Gastroesophageal sphincter (tissue), 4 donors: ENCODE measurements around the gene LPIN1. TPM values are rescaled to one million over a fixed set of nuclear protein-coding genes. Genes with fewer than 3 reads are reported as not detected.
A peak's percentile ranks its signal among the peaks of the same experiment; 100 is the strongest.

Experiments used
- ATAC-seq: fragments of 150-250 bp; one replicate; pipeline ENCODE4 v1.9.1; 2016; ENCODE audit warnings: mild to moderate bottlenecking, moderate library complexity
- H3K27ac ChIP-seq, 4 donors: fragments of 200-600 bp; sonication (generic) in 3 of 4; 1 replicate in 3 of 4; 2 replicates in 1 of 4; pipeline ENCODE4 v1.5.1; 2016 to 2019
- H3K27me3 ChIP-seq: fragments of 200-600 bp; sonication (generic); one replicate; pipeline ENCODE4 v1.5.1; 2019
- H3K36me3 ChIP-seq, 2 donors: fragments of 200-600 bp; sonication (generic); one replicate each; pipeline ENCODE4 v1.5.1; 2019; ENCODE audit warnings: control low read depth in 1 of 2
- H3K4me1 ChIP-seq, 3 donors: fragments of 200-600 bp; sonication (generic); 1 replicate in 2 of 3; 2 replicates in 1 of 3; pipeline ENCODE4 v1.5.1; 2016 to 2019; ENCODE audit warnings: control low read depth in 2 of 3
- H3K4me3 ChIP-seq, 2 donors: fragments of 200-600 bp; sonication (generic); one replicate each; pipeline ENCODE4 v1.5.1; 2019; ENCODE audit warnings: mild to moderate bottlenecking in 1 of 2, moderate library complexity in 1 of 2
- H3K9me3 ChIP-seq, 3 donors: fragments of 200-600 bp; sonication (generic); one replicate each; pipeline ENCODE4 v1.5.1; 2017 to 2019; ENCODE audit warnings: control low read depth in 2 of 3
- CTCF ChIP-seq, 4 experiments: fragments of 200-600 bp in 2 of 4; fragments of 450-650 bp in 2 of 4; sonication (generic) in 1 of 4; IDR thresholded peaks; one replicate each; pipeline ENCODE4 v1.5.1; 2017 to 2019; ENCODE audit warnings: antibody characterized with exemption in 4 of 4, mild to moderate bottlenecking in 2 of 4, moderate library complexity in 2 of 4
- EP300 ChIP-seq: sonication (generic); formaldehyde crosslinking; IDR thresholded peaks from one replicate; pipeline ENCODE4 v1.6.1; 2017; ENCODE audit warnings: antibody characterized with exemption, mild to moderate bottlenecking
- POLR2A ChIP-seq, 2 donors: fragments of 450-650 bp; IDR thresholded peaks; one replicate each; pipeline ENCODE4 v1.6.1; 2017; ENCODE audit warnings: antibody characterized with exemption in 2 of 2, mild to moderate bottlenecking in 2 of 2, moderate library complexity in 1 of 2
- POLR2AphosphoS5 ChIP-seq: sonication (generic); formaldehyde crosslinking; IDR thresholded peaks from one replicate; pipeline ENCODE4 v1.6.1; 2017; ENCODE audit warnings: antibody characterized with exemption
- WGBS, 2 donors: methylation state at CpG; one replicate each; pipeline ENCODE4 v1.1.5; 2018; ENCODE audit warnings: low coverage in 1 of 2; 5-methylcytosine and 5-hydroxymethylcytosine counted together
- total RNA-seq, 4 donors: library from RNA; depleted of rRNA; stranded (reverse); fragments of >200 nt; gene quantifications; one replicate each; pipeline ENCODE4 v1.1.0, GENCODE V29; 2016

Gene LPIN1
- total RNA-seq, 4 donors from 2014 or later: 47.3 to 70.1 (median 50.0) TPM

- peaks cover 0 to 93% of the 10 kb centered on the region in 2 donors for H3K36me3 ChIP-seq
- ATAC-seq: no peak
- WGBS, 2 donors: 80 to 97% methylated on average over 7 to 8 of the region's 11 CpGs
Observed at GRCh38 chr2:11802782-11803191, 56.4 kb downstream of the LPIN1 start.

DNA sequence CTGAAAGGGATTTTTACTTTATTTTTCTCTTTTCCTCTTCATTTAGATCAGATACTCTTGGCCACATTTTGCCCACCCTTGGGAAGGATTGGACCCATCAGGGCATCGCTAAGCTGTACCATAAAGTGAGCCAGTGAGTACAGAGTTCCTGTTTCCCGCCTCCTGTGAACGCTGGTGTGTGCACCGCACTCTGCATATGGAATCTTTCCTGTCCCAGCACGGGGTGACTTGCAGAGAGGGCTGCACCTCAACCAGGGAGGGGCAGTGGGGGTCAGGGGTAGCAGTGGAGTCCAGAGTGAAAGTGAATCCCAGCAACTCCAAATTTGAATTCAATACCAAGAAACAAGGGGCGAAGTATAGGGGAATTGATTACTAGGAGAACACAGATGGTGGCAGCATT is 58.6 kb downstream of the LPIN1 start:
- TF ChIP-seq POLR2A (IDR thresholded peaks at IDR 0.05): no peak
- TF ChIP-seq EP300: no peak
- no peak for TF ChIP-seq POLR2AphosphoS5
- TF ChIP-seq CTCF (IDR thresholded peaks at IDR 0.05): no peak
- no peak overlapping the region for H3K27ac ChIP-seq
- no peaks in the 10 kb centered on the region for H3K27me3 ChIP-seq
- ATAC-seq: no peak
- no peaks in the 10 kb centered on the region for H3K9me3 ChIP-seq
- no peak overlapping the region for H3K4me3 ChIP-seq
- H3K36me3 ChIP-seq: peaks cover 0 to 93% of the 10 kb centered on the region in 2 donors
- H3K4me1 ChIP-seq: no peaks in the 10 kb centered on the region
- 96 to 100% methylated on average over 1 to 4 of the region's 6 CpGs for WGBS, 2 donors

More at GRCh38 chr2:11802782-11803191, 56.4 kb downstream of the LPIN1 start:
- Histone ChIP-seq H3K9me3 (no peaks in the 10 kb centered on the region), H3K27ac (no peak overlapping the region), H3K27me3 (no peaks in the 10 kb centered on the region), H3K4me1 (no peaks in the 10 kb centered on the region), H3K4me3 (no peak overlapping the region)
- no peak for TF ChIP-seq EP300
- no peak for TF ChIP-seq CTCF (IDR thresholded peaks at IDR 0.05)
- no peak for TF ChIP-seq POLR2A (IDR thresholded peaks at IDR 0.05)
- TF ChIP-seq POLR2AphosphoS5: no peak

DNA sequence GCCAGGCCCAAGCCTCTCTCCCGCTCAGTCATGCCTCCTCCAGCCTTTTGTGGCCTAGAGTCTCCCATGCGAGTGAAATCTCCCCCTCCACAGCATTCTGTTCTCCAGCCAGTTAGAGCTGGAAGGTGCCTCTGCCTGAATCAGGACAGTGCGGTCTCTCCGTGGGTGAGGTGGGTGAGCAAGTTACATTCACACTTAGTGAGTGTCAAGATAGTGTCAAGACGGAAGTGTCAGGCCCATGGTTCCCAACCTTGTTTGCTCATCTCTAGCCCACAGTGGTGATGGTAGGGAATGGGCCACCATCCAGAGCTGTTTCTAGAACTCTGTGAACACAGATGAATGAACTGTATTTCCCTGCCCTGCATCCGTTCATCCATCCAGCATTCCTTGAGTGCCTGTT is 59.5 kb downstream of the LPIN1 start:
- Histone ChIP-seq H3K36me3 (peaks cover 0 to 97% of the 10 kb centered on the region in 2 donors), H3K27me3 (no peaks in the 10 kb centered on the region)
- 86 to 96% methylated on average over 4 to 5 of the region's 6 CpGs for WGBS, 2 donors

GRCh38 chr2:11807156-11808015 is 61.0 kb downstream of the LPIN1 start:
- 24 to 78% methylated on average over 5 to 6 of the region's 11 CpGs for WGBS, 2 donors
- Histone ChIP-seq H3K36me3 (peaks cover 0 to 95% of the 10 kb centered on the region in 2 donors), H3K27me3 (no peaks in the 10 kb centered on the region), H3K4me3 (no peak overlapping the region), H3K27ac (no peak overlapping the region), H3K9me3 (no peaks in the 10 kb centered on the region), H3K4me1 (peaks cover 0 to 6% (median 0%) of the 10 kb centered on the region in 3 donors)
- ATAC-seq: no peak
- TF ChIP-seq POLR2A (IDR thresholded peaks at IDR 0.05) (no peak), POLR2AphosphoS5 (peak; percentile 17), CTCF (IDR thresholded peaks at IDR 0.05) (no peak), EP300 (no peak)

More for the DNA sequence above, 59.5 kb downstream of the LPIN1 start:
- TF ChIP-seq EP300: no peak
- TF ChIP-seq CTCF (IDR thresholded peaks at IDR 0.05): no peak
- TF ChIP-seq POLR2AphosphoS5: no peak
- no peak for TF ChIP-seq POLR2A (IDR thresholded peaks at IDR 0.05)
- no peak overlapping the region for H3K4me3 ChIP-seq
- no peaks in the 10 kb centered on the region for H3K9me3 ChIP-seq
- H3K4me1 ChIP-seq: peaks cover 0 to 6% (median 0%) of the 10 kb centered on the region in 3 donors
- no peak overlapping the region for H3K27ac ChIP-seq
- ATAC-seq: no peak

DNA sequence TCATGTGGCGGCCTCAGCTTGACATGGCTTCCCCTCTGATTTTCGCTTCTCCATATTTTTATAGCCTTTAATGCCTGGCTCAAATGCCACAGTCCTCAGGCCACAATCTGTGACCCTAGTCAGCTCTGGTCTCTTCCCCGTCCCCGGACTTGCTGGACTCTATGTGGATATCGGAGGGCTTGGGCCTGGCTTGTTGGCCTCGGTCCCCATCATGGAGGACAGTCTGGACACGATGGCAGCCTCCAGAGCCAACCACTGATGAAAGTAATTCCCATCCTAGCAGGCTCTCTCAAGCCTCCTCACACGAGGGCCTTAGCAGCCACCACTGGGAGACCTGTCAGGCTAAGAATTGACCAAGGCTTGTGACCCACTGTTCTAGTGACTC is 61.6 kb downstream of the LPIN1 start:
- peaks cover 0 to 6% (median 0%) of the 10 kb centered on the region in 3 donors for H3K4me1 ChIP-seq
- WGBS, 2 donors: 100% methylated on average over 3 of the region's 8 CpGs; no CpG with 5 or more reads in 1 of the 2 donors
- no peak overlapping the region for H3K4me3 ChIP-seq
- peaks cover 0 to 95% of the 10 kb centered on the region in 2 donors for H3K36me3 ChIP-seq
- ATAC-seq: no peak
- H3K27ac ChIP-seq: no peak overlapping the region
- H3K9me3 ChIP-seq: no peaks in the 10 kb centered on the region
- H3K27me3 ChIP-seq: no peaks in the 10 kb centered on the region
- TF ChIP-seq POLR2A (IDR thresholded peaks at IDR 0.05) (no peak), POLR2AphosphoS5 (no peak), EP300 (no peak), CTCF (IDR thresholded peaks at IDR 0.05) (no peak)
